NCI-H1048 (cell line): ENCODE results near the gene FOXO3B.
"Not testable (repeated sequence)": the region's sequence is repeated elsewhere in the genome, so short reads cannot be mapped to it uniquely, and the experiment has no call there.

ENCODE experiments used
- DNase-seq: peaks from one replicate; lab custom pipeline; 2025; lab: John Stamatoyannopoulos, UW

FOXO3B gene

GRCh38 chr17:18681767-18682571, at the start of gene FOXO3B:
FOXO3B (minus strand) TSS chr17:18682314; CDS start chr17:18681651, 663 bp downstream.
- peak; percentile 60 for DNase-seq

DNA sequence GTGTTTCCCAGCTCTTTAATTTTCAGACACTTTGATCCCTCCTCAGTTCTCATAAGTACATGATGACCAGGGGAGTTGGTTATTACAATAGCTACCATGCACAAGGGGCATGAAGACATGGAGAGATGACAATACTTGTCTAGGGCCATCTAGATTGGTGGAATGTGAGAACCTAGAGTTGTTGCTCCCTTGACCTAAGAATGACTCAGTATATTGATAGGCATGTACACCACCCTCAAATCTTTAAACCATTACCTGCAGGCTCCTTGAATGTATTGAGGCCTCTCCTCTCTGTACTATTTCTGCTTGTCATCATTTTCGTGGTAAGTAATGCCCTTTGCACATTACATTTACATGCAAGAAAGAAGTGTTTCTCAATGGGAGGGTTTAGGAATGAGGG, 41.4 kb upstream of the FOXO3B start:
- not testable (repeated sequence) for DNase-seq

DNA sequence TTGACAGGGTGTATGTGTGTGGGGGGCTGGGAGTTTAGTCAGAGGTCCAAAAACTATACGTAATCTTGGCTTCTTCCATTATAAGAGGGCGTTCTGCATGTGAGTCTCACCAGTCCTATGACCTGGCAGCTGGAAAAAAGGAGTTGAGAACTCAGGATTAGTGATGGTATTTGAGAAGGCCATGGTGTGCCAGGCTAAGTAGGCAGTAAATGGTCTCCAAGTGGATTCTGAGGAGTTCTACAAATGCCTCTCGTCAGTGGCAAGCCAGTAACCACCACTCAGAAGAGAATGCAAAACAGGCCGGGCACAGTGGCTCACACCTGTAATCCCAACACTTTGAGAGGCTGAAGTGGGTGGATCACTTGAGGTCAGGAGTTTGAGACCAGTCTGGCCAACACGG, 40.5 kb upstream of the FOXO3B start:
- DNase-seq, result not testable (repeated sequence)

DNA sequence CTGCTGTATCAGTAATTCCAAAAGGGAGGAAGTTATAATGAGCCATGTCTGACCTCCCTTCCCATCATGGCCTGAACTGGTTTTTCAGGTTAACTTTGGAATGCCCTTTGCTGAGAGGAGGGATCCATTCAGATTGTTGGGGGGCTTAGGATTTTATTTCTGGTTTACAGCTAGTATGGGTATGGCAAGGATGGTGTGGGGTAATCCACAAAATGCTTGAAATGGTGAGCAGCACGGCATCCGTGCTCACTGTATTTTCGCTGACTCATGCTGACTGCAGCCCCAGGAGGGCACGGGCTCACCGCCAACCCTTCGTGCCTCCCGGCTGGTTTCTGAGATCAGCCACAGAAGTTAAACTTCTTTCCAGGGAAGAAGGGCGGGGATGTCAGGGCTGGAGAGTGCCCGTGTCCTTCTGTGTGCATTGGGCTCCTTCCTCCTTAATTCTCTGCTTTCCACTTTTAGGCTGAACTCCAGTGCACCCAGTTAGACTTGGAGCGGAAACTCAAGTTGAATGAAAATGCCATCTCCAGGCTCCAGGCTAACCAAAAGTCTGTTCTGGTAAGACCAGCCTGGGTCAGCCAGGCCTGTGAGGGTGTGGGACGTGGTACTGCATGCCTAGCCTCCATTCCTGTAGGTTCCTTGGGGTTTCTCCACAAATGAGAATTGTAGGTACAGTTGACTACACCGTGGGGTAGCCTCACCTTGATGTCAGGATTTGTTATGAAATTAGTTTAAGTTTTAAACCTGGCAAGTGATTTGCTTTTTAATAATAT, 39.8 kb upstream of the FOXO3B start:
- DNase-seq, result not testable (repeated sequence)

DNA sequence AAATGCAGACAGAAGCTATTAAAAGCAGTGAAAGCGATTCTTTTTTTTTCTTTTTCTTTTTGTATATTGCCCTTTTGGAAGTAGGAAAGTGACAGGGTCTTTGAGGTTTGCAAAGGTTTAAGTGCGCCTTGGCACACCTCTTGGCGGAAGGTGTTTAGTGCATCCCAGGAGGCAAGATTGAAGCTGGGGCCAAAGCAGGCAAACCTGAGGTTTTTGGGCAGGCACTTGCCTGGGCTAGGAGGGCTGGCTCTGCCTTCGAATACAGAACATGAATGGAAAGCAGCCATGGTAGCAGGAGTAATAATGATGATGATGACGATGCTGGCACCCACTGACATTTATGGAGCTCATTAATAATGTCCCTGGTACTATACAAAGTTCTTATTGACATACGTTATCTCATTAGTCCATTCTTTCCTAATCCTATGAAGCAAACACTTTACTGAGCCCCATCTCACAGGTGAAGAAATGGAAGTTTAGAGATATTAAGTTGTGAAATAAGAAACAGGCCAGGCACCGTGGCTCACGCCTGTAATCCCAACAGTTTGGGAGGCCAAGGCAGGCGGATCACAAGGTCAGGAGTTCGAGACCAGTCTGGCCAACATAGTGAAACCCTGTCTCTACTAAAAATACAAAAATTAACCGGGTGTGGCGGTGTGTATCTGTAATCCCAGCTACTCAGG, 37.5 kb upstream of the FOXO3B start:
- not testable (repeated sequence) for DNase-seq

DNA sequence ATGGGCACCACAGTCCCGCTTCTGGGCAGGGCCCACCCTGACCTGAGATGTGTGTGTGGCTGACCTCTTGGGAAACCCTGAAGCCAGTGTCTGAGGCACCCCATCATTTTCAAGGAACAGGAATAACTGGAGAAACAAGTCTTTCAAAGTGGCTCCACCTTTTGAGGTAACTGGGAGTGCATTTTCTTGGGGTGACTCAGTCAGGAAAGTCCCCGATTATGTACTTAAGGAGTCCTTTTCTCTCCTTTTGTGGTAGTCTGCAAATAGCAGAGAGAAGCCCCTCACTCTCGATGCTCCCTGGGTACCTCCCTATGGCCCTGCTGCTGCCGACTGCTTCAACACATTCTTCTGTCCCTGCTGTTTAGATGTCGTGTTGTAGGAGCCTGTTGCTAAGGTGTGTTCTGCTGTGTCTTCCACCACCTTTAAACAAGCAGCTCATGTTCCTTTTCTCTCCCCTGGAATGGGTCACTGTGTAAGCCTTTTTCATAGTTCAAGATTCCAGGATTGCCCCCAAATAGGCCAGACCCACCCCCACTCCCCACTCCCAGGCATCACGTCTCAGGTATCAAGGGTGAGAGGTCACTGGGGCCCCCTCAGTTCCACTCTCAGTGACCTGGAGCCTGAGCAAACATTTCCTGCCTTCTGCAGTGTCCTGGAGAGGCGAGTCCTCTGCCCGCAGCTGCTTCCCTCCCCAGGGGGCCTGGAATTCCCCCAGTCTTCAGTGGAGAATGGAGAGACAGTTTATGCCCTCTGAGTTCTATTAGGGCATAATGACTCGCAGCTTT, 36.7 kb upstream of the FOXO3B start:
- not testable (repeated sequence) for DNase-seq

- not testable (repeated sequence) for DNase-seq
These were observed 30.4 kb upstream of the FOXO3B start for GRCh38 chr17:18712354-18712999.

- DNase-seq, result not testable (repeated sequence)
These were observed 26.1 kb upstream of the FOXO3B start for GRCh38 chr17:18708215-18708614.

DNA sequence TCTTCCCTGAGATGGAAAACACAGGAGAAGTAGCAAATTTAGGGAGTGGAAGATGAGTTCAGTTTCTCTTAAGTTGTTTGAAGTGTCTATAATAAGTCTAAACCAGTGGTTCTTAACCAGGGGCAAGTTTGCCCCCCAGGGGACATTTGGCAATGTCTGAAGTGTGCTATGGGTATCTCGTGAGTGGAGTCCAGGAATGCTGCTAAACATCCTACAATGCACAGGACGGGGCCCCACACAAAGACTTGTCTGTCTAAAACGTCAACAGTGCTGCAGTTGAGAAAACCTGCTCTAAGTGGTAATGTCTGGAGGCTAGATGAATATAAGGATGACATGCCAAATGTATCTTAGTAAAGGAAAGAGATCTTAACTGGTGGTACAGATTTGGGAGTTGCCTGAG, 23.8 kb upstream of the FOXO3B start:
- DNase-seq, result not testable (repeated sequence)

- not testable (repeated sequence) for DNase-seq
These were observed 16.5 kb upstream of the FOXO3B start for GRCh38 chr17:18698473-18699103.

GRCh38 chr17:18695143-18695542, 13.0 kb upstream of the FOXO3B start:
- DNase-seq, result not testable (repeated sequence)

DNA sequence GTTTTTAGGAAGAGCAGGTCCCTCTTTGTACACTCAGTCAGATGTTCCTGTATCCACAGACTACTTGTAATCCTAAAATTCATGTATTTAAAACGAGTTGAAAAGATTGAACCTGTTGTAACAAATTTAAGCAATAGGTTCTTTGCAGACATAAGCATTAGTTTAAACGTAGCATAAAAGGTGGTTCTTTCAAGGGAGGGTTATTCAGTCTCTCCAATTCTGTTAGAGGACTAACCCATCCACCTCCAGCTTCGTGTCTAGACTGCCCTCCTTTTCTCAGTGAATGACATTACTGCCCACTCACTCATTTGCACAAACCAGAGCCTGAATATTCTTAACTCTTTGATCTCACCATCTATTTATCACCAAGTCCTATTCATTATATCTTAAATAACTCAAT, 554 bp upstream of the FOXO3B start:
- DNase-seq, result not testable (repeated sequence)

DNA sequence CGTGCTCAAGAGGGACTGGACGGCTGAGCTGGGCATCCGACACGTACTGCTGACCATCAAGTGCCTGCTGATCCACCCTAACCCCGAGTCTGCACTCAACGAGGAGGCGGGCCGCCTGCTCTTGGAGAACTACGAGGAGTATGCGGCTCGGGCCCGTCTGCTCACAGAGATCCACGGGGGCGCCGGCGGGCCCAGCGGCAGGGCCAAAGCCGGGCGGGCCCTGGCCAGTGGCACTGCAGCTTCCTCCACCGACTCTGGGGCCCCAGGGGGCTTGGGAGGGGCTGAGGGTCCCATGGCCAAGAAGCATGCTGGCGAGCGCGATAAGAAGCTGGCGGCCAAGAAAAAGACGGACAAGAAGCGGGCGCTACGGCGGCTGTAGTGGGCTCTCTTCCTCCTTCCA, 4.7 kb downstream of the FOXO3B start:
- not testable (repeated sequence) for DNase-seq

GRCh38 chr17:18676928-18677327, 5.2 kb downstream of the FOXO3B start:
- DNase-seq, result not testable (repeated sequence)

- not testable (repeated sequence) for DNase-seq
These were observed 9.5 kb downstream of the FOXO3B start for GRCh38 chr17:18672395-18673227.

- not testable (repeated sequence) for DNase-seq
These were observed 13.5 kb downstream of the FOXO3B start for GRCh38 chr17:18668625-18669024.

DNA sequence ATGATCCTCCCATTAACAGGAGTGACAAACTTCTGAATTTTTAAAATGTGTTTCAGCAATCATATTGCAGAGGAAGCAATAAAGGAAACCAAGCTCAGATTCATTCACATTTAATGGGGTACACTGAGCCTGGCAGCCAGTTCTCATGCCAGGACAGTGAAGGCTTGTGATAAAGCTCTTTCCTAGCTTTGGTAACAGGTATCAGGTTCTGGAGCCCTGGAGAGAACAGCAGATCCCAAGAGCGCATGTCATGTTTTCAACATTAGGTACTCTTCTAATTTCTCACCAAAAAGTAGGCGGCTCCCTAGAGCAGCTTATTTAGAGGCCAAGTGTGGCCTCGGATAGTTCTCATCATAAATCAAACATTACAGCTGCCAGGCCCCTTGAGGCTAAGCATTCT, 14.6 kb downstream of the FOXO3B start:
- DNase-seq, result not testable (repeated sequence)

- DNase-seq, result not testable (repeated sequence)
These were observed 15.8 kb downstream of the FOXO3B start for GRCh38 chr17:18666326-18666725.

DNA sequence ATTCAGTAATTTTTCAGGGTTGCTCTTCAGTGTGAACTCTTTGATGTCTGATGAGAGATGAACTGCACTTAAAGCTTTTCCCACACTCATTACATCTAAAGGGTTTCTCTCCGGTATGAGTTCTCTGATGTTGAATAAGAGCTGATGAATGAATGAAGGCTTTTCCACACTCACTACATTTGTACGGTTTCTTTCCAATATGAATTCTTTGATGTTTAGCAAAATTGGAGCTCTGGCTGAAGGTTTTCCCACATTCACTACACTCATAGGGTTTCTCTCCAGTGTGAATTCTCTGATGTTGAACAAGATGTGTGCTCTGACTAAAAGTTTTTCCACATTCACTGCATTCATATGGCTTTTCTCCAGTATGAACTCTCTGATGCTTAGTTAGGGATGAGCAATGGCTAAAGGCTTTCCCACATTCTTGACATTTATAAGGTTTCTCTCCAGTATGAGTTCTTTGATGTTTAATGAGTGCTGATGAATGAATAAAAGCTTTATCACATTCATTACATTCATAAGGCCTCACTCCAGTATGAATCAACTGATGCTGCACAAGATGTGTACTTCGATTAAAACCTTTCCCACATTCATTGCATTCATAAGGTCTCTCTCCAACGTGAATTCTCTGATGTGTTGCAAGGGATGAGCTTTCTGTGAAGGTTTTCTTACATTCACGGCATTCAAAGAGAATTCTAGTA, 20.0 kb downstream of the FOXO3B start:
- not testable (repeated sequence) for DNase-seq
